COLO668 (cell line): ENCODE data around the gene ADAM8.

Experiments used
- DNase-seq: peaks from one replicate; lab custom pipeline; 2025; ENCODE audit not compliant: unreplicated experiment; lab: John Stamatoyannopoulos, UW

The ADAM8 gene

GRCh38 chr10:133282846-133283390 lies 6.2 kb upstream of the ADAM8 start:
- no peak for DNase-seq

- DNase-seq: no peak
Observed at GRCh38 chr10:133281628-133282372, 5.1 kb upstream of the ADAM8 start.

GRCh38 chr10:133281084-133281483 lies 4.4 kb upstream of the ADAM8 start:
- no peak for DNase-seq

DNA sequence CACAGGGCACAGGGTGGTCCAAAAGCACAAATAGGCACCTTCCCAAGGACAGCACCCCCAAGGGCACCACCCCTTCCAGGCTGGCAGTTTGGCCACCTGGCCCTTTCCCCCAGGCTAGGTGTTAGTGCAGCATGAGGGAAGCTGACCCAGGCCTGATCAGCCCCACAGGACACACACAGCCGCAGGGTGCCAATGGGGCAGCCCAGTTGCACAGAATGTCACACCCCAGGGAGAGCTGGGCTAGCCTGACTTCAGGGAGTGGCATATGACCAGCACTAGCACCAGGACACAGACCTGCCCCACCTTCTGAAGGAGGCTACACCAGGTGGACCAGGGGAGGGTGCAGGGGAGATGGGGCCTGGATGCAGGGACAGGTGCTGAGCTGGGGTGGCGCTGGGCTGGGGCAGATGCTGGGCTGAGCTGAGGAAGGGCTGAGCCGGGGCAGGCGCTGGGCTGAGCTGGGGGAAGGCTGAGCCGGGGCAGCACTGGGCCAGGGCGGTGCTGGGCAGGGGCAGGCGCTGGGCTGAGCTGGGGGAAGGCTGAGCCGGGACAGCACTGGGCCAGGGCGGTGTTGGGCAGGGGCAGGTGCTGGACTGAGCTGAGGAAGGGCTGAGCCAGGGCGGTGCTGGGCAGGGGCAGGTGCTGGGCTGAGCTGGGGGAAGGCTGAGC lies 3.9 kb upstream of the ADAM8 start:
- no peak for DNase-seq

GRCh38 chr10:133279326-133280226 lies 2.9 kb upstream of the ADAM8 start:
- DNase-seq: no peak

DNA sequence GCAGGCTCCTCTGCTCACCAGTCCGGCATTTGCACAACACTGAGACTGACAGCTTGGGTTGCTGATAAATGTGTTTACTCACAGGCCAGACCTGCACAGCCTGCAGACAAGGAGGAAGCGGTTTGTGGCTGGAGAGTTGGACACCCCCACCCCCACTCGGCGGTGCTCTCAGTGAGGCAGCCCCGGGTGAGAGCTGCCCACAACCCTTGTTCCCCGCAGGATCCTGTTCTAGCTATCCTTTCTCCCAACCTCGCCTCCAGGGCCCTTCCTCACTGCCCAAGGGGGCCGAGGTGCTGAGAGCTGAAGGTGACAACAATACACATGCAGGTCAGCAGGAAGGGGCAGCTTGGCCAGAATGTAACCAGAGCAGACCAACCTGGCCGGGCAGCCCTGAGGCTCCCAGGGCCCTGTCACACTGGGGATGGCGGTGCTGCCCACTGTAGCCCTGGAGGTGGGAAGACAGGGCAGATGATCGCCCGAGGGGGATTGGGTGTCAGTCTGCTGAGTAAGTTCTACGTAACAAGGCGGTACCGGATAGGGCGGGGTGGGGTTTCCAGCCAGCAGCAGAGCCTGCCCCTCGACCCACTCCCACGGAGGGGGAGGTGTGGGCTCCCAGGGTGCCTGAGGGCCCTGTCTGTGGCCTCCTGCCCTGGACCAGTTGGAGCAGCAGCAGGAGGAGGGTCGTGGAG lies 2.1 kb upstream of the ADAM8 start:
- peak; percentile 63 for DNase-seq

DNA sequence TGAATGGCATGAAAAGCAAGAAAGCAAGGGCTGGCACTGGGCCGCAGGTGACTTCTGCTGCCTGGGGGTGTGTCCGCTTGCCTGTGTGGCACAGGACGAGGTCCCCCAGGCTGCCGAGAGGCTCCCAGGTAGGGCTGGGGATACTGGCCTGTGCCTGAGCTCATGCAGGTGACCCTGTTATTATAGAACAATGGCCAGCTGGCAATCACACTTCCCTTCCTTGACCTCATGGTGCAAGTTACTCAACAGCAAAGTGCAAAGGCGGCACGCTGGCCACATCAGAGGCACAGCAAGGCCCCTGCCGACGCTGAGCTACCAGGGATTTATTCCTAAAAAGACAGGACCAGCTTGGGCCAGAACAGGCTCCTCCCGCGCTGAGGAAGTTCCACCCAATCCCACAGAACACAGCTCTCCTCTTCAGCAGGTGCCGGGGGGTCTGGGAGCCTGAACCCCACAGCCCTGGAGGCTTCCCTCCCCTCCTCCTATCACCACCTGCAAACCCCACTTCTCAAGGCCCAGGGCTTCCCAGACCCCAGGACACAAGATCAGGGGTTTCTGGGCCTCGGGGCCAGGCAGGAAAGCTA lies 1.4 kb upstream of the ADAM8 start:
- DNase-seq: peak; percentile 8

GRCh38 chr10:133277277-133277992 lies 767 bp upstream of the ADAM8 start:
- DNase-seq: no peak

DNA sequence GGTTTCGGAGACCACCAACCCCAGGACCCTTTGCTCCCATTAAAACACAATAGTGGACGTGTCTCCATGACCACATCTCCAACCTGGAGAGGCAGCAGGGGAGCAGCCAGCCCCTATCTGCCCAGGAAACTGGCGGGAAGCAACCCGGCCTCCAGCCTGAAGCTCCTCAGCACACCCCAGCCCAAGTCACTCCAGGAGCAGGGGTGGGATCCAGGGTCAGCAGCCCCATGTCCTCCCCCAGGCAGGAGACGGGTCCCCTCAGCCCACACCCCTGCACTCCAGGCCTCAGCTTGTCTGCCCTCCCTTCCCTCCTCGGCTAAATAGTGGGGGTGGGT lies 601 bp downstream of the ADAM8 start:
- DNase-seq: no peak

- peak; percentile 7 for DNase-seq
Observed at GRCh38 chr10:133275684-133276092, 980 bp downstream of the ADAM8 start.

DNA sequence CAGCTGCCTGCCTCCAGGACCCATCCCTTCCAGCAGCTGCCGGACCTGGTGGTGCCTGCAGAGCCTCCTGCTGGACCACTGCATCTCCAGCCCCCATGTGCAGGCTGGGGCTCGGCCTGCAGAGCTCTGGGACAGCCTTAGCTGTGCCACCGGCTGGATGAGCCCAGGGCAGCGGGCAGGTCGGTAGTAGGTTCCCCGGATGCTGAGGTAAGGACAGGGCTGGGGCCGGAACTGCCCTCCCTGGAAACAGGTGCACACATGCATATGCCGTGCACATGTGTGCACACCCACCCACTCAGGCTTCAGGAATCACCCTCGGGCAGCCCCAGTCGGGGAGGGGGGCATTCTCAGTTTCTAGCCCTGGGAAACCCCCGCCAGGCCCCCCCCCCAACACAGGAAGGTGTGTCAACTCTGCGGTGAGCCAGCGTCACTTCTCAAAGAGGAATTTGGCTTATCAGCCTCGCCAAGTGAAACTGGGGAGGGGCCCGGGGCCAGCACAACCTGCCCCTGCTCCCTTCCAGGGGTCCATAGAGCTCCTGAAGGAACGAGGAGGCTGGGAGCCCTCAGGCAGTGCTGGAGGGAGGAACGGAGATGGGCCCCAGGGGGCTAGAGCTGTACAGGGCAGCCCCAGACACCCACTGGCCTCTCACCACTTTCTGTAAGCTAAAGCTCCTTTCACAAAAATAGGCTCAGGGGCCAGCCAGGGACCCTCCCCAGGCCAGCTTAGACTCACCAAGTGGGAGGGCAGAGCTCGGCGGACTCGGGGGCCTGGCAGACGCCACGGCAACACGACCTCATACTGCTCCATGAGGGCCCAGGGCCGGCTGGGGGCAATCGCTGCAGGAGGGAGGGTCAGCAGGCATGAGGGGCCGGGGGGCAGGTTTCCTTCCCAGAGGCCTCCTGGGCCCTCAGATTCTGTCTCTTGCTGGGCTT lies 1.7 kb downstream of the ADAM8 start:
- no peak for DNase-seq

DNA sequence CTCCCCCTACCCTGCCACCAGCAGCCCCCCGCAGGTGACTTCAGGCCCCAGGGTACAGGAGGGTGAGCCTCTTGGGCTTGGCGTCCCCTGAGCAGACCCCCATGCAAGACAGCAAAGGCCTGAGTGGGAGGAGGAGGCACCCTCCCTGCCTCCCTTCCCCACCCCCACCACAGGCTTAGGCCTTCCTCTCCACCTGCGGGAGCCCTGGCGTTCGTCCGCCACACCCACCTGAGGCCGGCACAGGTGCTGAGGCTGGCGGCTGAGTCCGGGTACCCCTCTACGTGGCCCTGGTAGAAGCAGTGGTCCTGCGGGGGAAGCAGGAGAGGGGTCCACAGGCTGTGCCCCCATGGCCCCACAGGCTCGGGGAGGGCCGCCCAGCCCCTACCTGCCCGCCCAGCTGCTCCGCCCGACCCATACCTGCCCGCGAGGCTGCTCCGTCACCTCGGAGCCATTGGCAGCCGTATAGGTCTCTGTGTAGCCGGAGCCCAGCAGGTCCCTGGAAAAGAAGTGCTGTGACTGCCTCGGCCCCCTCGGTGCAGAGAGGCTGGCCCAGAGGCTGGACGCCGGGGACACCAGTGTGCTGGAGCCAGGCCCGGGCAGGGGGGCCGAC lies 3.0 kb downstream of the ADAM8 start:
- DNase-seq: peak; percentile 8

- no peak for DNase-seq
Observed at GRCh38 chr10:133272964-133273420, 3.7 kb downstream of the ADAM8 start.

GRCh38 chr10:133272301-133272963 lies 4.2 kb downstream of the ADAM8 start:
- DNase-seq: no peak

DNA sequence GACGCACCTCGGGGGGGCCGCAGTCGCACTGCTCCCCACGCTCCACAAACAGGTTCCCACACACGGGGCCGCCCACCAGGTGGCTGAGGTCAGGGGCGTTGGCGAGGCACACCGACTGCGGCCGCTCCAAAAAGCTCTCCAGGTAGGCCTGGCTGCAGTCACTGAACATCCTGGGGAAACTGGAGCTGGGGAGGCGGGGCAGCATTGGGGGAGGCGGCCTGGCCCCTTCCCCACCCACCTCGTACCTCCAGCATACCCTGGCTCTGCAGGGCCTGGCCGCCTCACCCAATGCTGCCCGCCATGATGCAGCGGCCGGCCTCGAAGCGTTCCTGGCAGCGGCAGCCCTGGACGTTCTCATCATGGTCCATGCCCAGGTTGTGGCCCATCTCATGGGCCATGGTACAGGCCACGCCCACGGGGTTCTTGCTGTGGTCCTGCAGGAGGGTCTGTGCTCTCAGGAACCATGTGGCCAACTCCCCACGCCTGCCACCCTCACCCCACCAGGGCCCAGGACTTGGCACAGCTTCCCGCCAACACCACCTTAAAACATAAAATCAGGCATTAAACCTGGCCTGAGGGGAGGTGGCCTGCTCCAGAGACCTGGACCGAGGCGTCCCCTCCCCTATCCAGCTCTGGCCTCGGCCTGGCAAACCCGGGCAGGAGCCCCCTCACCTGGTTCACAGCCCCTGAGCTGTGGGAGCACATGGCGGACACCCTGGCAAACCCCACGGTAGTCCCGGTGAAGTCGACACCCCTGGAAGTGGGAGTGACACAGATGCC lies 5.0 kb downstream of the ADAM8 start:
- no peak for DNase-seq

DNA sequence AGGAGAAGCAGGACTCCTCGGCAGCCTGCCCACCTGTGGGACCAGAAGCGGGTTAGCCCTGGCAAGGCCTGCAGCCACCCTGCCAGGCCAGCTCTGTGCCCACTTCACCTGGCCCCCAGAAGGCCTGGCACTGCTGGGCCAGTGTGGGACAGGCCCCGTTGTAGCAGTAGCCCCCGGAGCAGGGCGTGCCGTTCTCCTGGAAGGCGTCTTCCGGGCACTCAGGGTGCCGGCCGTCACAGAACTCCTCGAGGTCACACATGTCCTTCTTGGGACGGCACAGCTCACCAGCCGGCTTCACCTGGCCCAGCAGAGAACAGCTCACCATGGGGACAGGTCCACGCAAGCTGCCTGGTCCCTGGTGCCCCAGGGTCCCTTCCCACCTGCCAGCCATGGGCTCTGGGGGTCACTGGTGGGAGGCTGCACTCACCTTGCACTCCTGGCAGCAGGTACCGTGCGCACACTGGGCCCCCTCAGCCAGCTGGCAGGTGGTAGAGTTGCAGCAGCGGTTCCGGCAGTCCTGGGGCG lies 5.8 kb downstream of the ADAM8 start:
- no peak for DNase-seq

- DNase-seq: no peak
Observed at GRCh38 chr10:133270204-133270603, 6.5 kb downstream of the ADAM8 start.
